ENCODE data around the gene ERVFRD-1. TPM values are rescaled to one million over a fixed set of nuclear protein-coding genes. Genes with fewer than 3 reads are reported as not detected.

ERVFRD-1 gene
- total and polyA plus RNA-seq, 2 of the 13 experiments (the other 11 are each of a cell fraction or from before 2014, with no cell fraction given): not detected

DNA sequence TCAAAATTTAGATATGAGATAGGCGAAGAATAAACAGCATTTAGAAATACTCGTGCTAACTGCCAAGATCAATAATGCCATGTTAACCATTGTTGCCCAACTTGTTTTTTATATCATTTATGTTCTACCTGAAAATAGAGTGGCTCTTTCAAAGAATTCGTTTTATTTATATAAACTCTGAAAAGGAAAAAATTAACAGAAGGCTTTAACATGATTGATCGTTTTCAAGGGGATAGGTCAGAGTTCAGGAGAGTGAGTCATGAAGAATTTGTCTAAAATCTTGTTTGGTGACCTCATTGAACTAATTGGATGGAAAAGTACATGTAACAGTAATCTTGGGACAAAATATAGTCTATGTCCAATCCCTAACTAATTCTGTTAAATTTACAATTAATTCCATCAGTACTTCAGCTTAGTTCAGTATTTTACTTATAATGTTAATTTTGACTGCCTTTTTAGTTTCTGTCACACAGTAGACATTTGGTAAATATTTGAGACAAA lies 56.3 kb downstream of the ERVFRD-1 start (continued):
- no peak for TF ChIP-seq PRPF4 (IDR thresholded peaks at IDR 0.05; ENCODE audit: low read depth, low read length, poor library complexity, severe bottlenecking)
- TF ChIP-seq RAD21 (CRISPR knock-in tag; IDR thresholded peaks at IDR 0.05): no peak
- TF ChIP-seq ZNF143 (CRISPR knock-in tag; IDR thresholded peaks at IDR 0.05): no peak
- no peak for TF ChIP-seq ZNF207 (IDR thresholded peaks at IDR 0.05; ENCODE audit: borderline replicate concordance)
- no peak for TF ChIP-seq ZBTB20 (CRISPR knock-in tag; IDR thresholded peaks at IDR 0.05; ENCODE audit: borderline replicate concordance, low read depth)
- no peak for TF ChIP-seq SP140L (CRISPR knock-in tag; IDR thresholded peaks at IDR 0.05; ENCODE audit: borderline replicate concordance)
- TF ChIP-seq HDAC6 (IDR thresholded peaks at IDR 0.05; ENCODE audit: low read depth, low read length): no peak
- TF ChIP-seq, protein P1, sequence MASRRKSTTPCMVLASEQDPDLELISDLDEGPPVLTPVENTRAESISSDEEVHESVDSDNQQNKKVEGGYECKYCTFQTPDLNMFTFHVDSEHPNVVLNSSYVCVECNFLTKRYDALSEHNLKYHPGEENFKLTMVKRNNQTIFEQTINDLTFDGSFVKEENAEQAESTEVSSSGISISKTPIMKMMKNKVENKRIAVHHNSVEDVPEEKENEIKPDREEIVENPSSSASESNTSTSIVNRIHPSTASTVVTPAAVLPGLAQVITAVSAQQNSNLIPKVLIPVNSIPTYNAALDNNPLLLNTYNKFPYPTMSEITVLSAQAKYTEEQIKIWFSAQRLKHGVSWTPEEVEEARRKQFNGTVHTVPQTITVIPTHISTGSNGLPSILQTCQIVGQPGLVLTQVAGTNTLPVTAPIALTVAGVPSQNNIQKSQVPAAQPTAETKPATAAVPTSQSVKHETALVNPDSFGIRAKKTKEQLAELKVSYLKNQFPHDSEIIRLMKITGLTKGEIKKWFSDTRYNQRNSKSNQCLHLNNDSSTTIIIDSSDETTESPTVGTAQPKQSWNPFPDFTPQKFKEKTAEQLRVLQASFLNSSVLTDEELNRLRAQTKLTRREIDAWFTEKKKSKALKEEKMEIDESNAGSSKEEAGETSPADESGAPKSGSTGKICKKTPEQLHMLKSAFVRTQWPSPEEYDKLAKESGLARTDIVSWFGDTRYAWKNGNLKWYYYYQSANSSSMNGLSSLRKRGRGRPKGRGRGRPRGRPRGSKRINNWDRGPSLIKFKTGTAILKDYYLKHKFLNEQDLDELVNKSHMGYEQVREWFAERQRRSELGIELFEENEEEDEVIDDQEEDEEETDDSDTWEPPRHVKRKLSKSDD (CRISPR knock-in tag; IDR thresholded peaks at IDR 0.05; ENCODE audit: low read depth): no peak
- TF ChIP-seq NFRKB (IDR thresholded peaks at IDR 0.05): no peak
- TF ChIP-seq, protein P2, sequence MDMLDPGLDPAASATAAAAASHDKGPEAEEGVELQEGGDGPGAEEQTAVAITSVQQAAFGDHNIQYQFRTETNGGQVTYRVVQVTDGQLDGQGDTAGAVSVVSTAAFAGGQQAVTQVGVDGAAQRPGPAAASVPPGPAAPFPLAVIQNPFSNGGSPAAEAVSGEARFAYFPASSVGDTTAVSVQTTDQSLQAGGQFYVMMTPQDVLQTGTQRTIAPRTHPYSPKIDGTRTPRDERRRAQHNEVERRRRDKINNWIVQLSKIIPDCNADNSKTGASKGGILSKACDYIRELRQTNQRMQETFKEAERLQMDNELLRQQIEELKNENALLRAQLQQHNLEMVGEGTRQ (IDR thresholded peaks at IDR 0.05; ENCODE audit: low read depth, low read length): no peak
- TF ChIP-seq, protein P2 (CRISPR knock-in tag; IDR thresholded peaks at IDR 0.05; ENCODE audit: borderline replicate concordance): no peak
- no peak for TF ChIP-seq ZNF496 (CRISPR knock-in tag; IDR thresholded peaks at IDR 0.05; ENCODE audit: insufficient replicate concordance)
- TF ChIP-seq, protein P3, sequence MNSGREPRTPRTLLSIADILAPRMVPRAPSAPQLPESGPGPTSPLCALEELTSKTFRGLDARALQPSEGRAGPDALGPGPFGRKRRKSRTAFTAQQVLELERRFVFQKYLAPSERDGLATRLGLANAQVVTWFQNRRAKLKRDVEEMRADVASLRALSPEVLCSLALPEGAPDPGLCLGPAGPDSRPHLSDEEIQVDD (CRISPR knock-in tag; IDR thresholded peaks at IDR 0.05; ENCODE audit: borderline replicate concordance): no peak
- TF ChIP-seq, protein P4, sequence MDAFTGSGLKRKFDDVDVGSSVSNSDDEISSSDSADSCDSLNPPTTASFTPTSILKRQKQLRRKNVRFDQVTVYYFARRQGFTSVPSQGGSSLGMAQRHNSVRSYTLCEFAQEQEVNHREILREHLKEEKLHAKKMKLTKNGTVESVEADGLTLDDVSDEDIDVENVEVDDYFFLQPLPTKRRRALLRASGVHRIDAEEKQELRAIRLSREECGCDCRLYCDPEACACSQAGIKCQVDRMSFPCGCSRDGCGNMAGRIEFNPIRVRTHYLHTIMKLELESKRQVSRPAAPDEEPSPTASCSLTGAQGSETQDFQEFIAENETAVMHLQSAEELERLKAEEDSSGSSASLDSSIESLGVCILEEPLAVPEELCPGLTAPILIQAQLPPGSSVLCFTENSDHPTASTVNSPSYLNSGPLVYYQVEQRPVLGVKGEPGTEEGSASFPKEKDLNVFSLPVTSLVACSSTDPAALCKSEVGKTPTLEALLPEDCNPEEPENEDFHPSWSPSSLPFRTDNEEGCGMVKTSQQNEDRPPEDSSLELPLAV (CRISPR knock-in tag; conservative IDR thresholded peaks at IDR 0.05; ENCODE audit: low read depth): no peak
- no peak for TF ChIP-seq CBX1 (IDR thresholded peaks at IDR 0.05; ENCODE audit: low read depth)
- no peak for TF ChIP-seq ZBTB3 (CRISPR knock-in tag; IDR thresholded peaks at IDR 0.05; ENCODE audit: borderline replicate concordance, low read depth)
- TF ChIP-seq EP300 (IDR thresholded peaks at IDR 0.05; ENCODE audit: low read depth in 2 of 2, low read length in 2 of 2): peak in 1 of 2 experiments; percentile 90; a peak in 2 of 4 replicates
- TF ChIP-seq EP300 (CRISPR knock-in tag; IDR thresholded peaks at IDR 0.05; ENCODE audit: borderline replicate concordance): no peak
- 0 out of 2 replicates have a peak, but pooled peaks have one; percentile 58 for TF ChIP-seq ZNF34 (CRISPR knock-in tag; IDR thresholded peaks at IDR 0.05; ENCODE audit: borderline replicate concordance)
- TF ChIP-seq FOXJ3 (CRISPR knock-in tag; IDR thresholded peaks at IDR 0.05; ENCODE audit: borderline replicate concordance): peak; percentile 16; the same call in 1 of the 2 replicates
- no peak for TF ChIP-seq ZSCAN30 (CRISPR knock-in tag; IDR thresholded peaks at IDR 0.05)
- no peak for TF ChIP-seq REL (CRISPR knock-in tag; conservative IDR thresholded peaks at IDR 0.05)
- no peak for TF ChIP-seq PCBP2 (optimal IDR thresholded peaks at IDR 0.05; ENCODE audit: low read depth, low read length, poor library complexity, severe bottlenecking)
- TF ChIP-seq FOXA1 (IDR thresholded peaks at IDR 0.05): no peak
- TF ChIP-seq FOXA1 (CRISPR knock-in tag; IDR thresholded peaks at IDR 0.05): no peak

All from HepG2 (cell line).